Ishikawa (cell line): ENCODE data around the gene HEMGN.

Experiments used
- FOXM1 ChIP-seq: IDR thresholded peaks from 2 replicates; pipeline ENCODE4 v1.6.1; 2012; ENCODE audit warnings: low read depth, borderline replicate concordance
- MAX ChIP-seq: IDR thresholded peaks from 2 replicates; pipeline ENCODE4 v1.6.1; 2012
- RAD21 ChIP-seq: IDR thresholded peaks from 2 replicates; pipeline ENCODE4 v1.6.1; 2012; ENCODE audit warnings: low read depth
- REST ChIP-seq: IDR thresholded peaks from 2 replicates; pipeline ENCODE4 v1.6.1; 2012; ENCODE audit warnings: low read depth, mild to moderate bottlenecking

GRCh38 chr9:97979788-97980478 lies 42.0 kb upstream of the HEMGN start:
- TF ChIP-seq REST (no peak), FOXM1 (no peak), RAD21 (no peak), MAX (no peak)
